Hippocampal formation (tissue), 2 donors: ENCODE results near the gene ALOX12.

ENCODE experiments used
- DNase-seq, 2 donors: peaks; one replicate each; lab custom pipeline; 2025; lab: John Stamatoyannopoulos, UW

The ALOX12 gene

GRCh38 chr17:7022781-7023571 is 27.1 kb downstream of the ALOX12 start, which contains the start of gene BCL6B:
Gene BCL6B (plus strand): TSS chr17:7023050. CDS start chr17:7023672, 622 bp downstream.
- DNase-seq: no peak

- DNase-seq: peak; percentile 10 to 56
Measured at GRCh38 chr17:7023576-7024401, 27.9 kb downstream of the ALOX12 start.

- no peak for DNase-seq
Measured at GRCh38 chr17:7024402-7024785, 28.5 kb downstream of the ALOX12 start.

- no peak for DNase-seq
Measured at GRCh38 chr17:7025245-7025644, 29.4 kb downstream of the ALOX12 start.

- no peak for DNase-seq
Measured at GRCh38 chr17:7026471-7027115, 30.7 kb downstream of the ALOX12 start.

GRCh38 chr17:7027335-7027734 is 31.5 kb downstream of the ALOX12 start:
- no peak for DNase-seq

- DNase-seq: no peak
Measured at GRCh38 chr17:7029096-7029495, 33.2 kb downstream of the ALOX12 start.

GRCh38 chr17:7029659-7030058 is 33.8 kb downstream of the ALOX12 start:
- DNase-seq: no peak

GRCh38 chr17:7034955-7035590 is 39.2 kb downstream of the ALOX12 start:
- DNase-seq: no peak

GRCh38 chr17:7035591-7036368 is 39.9 kb downstream of the ALOX12 start, which contains the start of gene SLC16A13:
Gene SLC16A13 (plus strand): TSS chr17:7036015. CDS start chr17:7036383, 368 bp downstream.
- DNase-seq: peak; percentile 83 to 84

GRCh38 chr17:7038025-7038862 is 42.4 kb downstream of the ALOX12 start:
- no peak for DNase-seq

- no peak for DNase-seq
Measured at GRCh38 chr17:7039832-7040231, 44.0 kb downstream of the ALOX12 start.

GRCh38 chr17:7041607-7042500 is 46.0 kb downstream of the ALOX12 start:
- DNase-seq: no peak

- DNase-seq: no peak
Measured at GRCh38 chr17:7042501-7043181, 46.8 kb downstream of the ALOX12 start.

GRCh38 chr17:7043182-7043496 is 47.3 kb downstream of the ALOX12 start:
- DNase-seq: no peak

- DNase-seq: no peak
Measured at GRCh38 chr17:7043497-7044198, 47.8 kb downstream of the ALOX12 start, which contains the start of gene SLC16A11. Gene SLC16A11 (minus strand): TSS chr17:7044092. CDS start chr17:7043513, 579 bp downstream.

- DNase-seq: peak in 1 of 2 donors; percentile 78
Measured at GRCh38 chr17:7045492-7046126, 49.8 kb downstream of the ALOX12 start.
